HEK293 (cell line): ENCODE measurements around the gene MPZL1.

Experiments
- BCL11B ChIP-seq: fragments of 450-650 bp; formaldehyde crosslinking; IDR thresholded peaks from 2 replicates; pipeline ENCODE4 v1.5.1; 2016; ENCODE audit warnings: low read depth, missing biosample characterization, missing genetic modification characterization
- TCF7L2 ChIP-seq: IDR thresholded peaks from 2 replicates; pipeline ENCODE4 v1.6.1; 2011; ENCODE audit warnings: low read depth, mild to moderate bottlenecking, inconsistent platforms, low read length, moderate library complexity, borderline replicate concordance
- ZNF138 ChIP-seq: fragments of 450-650 bp; formaldehyde crosslinking; IDR thresholded peaks from 2 replicates; pipeline ENCODE4 v1.5.1; 2016; ENCODE audit warnings: missing biosample characterization, missing genetic modification characterization, borderline replicate concordance
- ZNF24 ChIP-seq: fragments of 450-650 bp; formaldehyde crosslinking; IDR thresholded peaks from 2 replicates; pipeline ENCODE4 v1.5.1; 2016; ENCODE audit warnings: missing biosample characterization, missing genetic modification characterization
- ZNF274 ChIP-seq, 2 experiments: fragments of 200-500 bp in 1 of 2; fragments of 450-650 bp in 1 of 2; sonication (Bioruptor generic) in 1 of 2; formaldehyde crosslinking in 1 of 2; IDR thresholded peaks; 2 replicates each; pipeline versions ENCODE4 v1.5.1 to v1.6.1; 2014 to 2016; ENCODE audit warnings: borderline replicate concordance in 1 of 2, inconsistent platforms in 1 of 2, low read length in 1 of 2, missing biosample characterization in 1 of 2, missing genetic modification characterization in 1 of 2
- ZNF335 ChIP-seq: fragments of 450-650 bp; formaldehyde crosslinking; conservative IDR thresholded peaks from 2 replicates; pipeline ENCODE4 v1.5.1; 2016; ENCODE audit warnings: missing biosample characterization, missing genetic modification characterization
- ZNF555 ChIP-seq: fragments of 450-650 bp; formaldehyde crosslinking; conservative IDR thresholded peaks from 2 replicates; pipeline ENCODE4 v1.5.1; 2017; ENCODE audit warnings: missing biosample characterization, mild to moderate bottlenecking, missing genetic modification characterization, inconsistent platforms
- TF ChIP-seq, protein P1 (sequence below): fragments of 450-650 bp; formaldehyde crosslinking; IDR thresholded peaks from 2 replicates; pipeline ENCODE4 v1.5.1; 2016; ENCODE audit warnings: missing biosample characterization, missing genetic modification characterization

DNA sequence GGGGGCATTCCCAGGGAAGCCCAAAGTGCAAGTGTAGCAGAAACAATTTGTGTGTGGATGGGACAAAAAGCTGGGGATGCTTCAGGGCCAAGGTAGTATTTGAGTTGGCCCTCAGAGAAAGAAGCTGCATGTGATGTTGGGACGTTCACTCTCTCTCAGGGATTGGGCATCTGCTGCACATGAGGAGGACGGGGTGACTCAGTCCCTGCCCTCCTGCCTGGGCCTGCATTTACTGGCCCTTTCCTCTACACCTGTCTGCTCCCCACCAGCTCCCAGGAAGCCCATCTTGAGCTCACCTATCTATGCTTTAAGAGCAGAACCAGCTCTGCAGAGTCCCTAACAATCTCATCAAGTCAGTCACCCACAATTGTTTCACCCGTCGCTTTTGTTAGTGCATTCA lies 23.5 kb upstream of the MPZL1 start:
- no peak for TF ChIP-seq BCL11B (tag by site-specific recombination)
- TF ChIP-seq ZNF274 (IDR thresholded peaks at IDR 0.05; ENCODE audit: low read length) = no peak
- no peak for TF ChIP-seq ZNF274 (tag by site-specific recombination; IDR thresholded peaks at IDR 0.05; ENCODE audit: borderline replicate concordance)
- TF ChIP-seq, protein P1, sequence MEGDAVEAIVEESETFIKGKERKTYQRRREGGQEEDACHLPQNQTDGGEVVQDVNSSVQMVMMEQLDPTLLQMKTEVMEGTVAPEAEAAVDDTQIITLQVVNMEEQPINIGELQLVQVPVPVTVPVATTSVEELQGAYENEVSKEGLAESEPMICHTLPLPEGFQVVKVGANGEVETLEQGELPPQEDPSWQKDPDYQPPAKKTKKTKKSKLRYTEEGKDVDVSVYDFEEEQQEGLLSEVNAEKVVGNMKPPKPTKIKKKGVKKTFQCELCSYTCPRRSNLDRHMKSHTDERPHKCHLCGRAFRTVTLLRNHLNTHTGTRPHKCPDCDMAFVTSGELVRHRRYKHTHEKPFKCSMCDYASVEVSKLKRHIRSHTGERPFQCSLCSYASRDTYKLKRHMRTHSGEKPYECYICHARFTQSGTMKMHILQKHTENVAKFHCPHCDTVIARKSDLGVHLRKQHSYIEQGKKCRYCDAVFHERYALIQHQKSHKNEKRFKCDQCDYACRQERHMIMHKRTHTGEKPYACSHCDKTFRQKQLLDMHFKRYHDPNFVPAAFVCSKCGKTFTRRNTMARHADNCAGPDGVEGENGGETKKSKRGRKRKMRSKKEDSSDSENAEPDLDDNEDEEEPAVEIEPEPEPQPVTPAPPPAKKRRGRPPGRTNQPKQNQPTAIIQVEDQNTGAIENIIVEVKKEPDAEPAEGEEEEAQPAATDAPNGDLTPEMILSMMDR = no peak
- TF ChIP-seq ZNF138 (tag by site-specific recombination) = no peak
- TF ChIP-seq TCF7L2 = no peak
- no peak for TF ChIP-seq ZNF555
- no peak for TF ChIP-seq ZNF335
- TF ChIP-seq ZNF24 (tag by site-specific recombination) = no peak
